Panc1 (cell line): ENCODE results near the gene KRTAP10-2.

Experiments used
- CTCF ChIP-seq: fragments of 450-650 bp; IDR thresholded peaks from 2 replicates; pipeline ENCODE4 v1.5.1; 2017; ENCODE audit warnings: mild to moderate bottlenecking
- POLR2AphosphoS5 ChIP-seq: IDR thresholded peaks from 2 replicates; pipeline ENCODE4 v1.6.1; 2012; ENCODE audit warnings: mild to moderate bottlenecking, low read depth, low read length, moderate library complexity

- TF ChIP-seq CTCF = no peak
- no peak for TF ChIP-seq POLR2AphosphoS5
Observed at GRCh38 chr21:44508426-44508710, 42.9 kb downstream of the KRTAP10-2 start.
